ENCODE data around the gene CASP3.

- no peak for TF ChIP-seq ZNF274 (IDR thresholded peaks at IDR 0.05; ENCODE audit: low read depth, low read length)
- no peak for TF ChIP-seq YY1 (IDR thresholded peaks at IDR 0.05; ENCODE audit: insufficient read depth, insufficient read length)
Observed at GRCh38 chr4:184649971-184650855, 966 bp upstream of the CASP3 start.

Data from NT2/D1 (cell line).